Islet of Langerhans (tissue), 1 donor: ENCODE results near the gene B4GALT6.

Source experiments
- FAIRE-seq: peaks from one replicate; lab custom pipeline; 2011; peaks lifted over from hg19 to GRCh38; lab: Jason Lieb, UNC

B4GALT6 gene

GRCh38 chr18:31631526-31631925, 52.9 kb downstream of the B4GALT6 start:
- FAIRE-seq, result peak; percentile 58

- no peak for FAIRE-seq
These were observed 53.8 kb downstream of the B4GALT6 start for GRCh38 chr18:31630549-31630948.

GRCh38 chr18:31626409-31626808, 58.0 kb downstream of the B4GALT6 start:
- no peak for FAIRE-seq

- FAIRE-seq, result peak; percentile 68
These were observed 59.3 kb downstream of the B4GALT6 start for GRCh38 chr18:31624892-31625640.

- FAIRE-seq, result no peak
These were observed 65.1 kb downstream of the B4GALT6 start for GRCh38 chr18:31619291-31619690.

- FAIRE-seq, result no peak
These were observed 65.6 kb downstream of the B4GALT6 start for GRCh38 chr18:31618801-31619200.

GRCh38 chr18:31617031-31617717, 67.2 kb downstream of the B4GALT6 start:
- FAIRE-seq, result peak; percentile 91

GRCh38 chr18:31616586-31616985, 67.8 kb downstream of the B4GALT6 start:
- FAIRE-seq, result no peak

GRCh38 chr18:31614044-31614443, 70.3 kb downstream of the B4GALT6 start:
- no peak for FAIRE-seq

- FAIRE-seq, result no peak
These were observed 72.3 kb downstream of the B4GALT6 start for GRCh38 chr18:31612124-31612523.

- FAIRE-seq, result no peak
These were observed 72.9 kb downstream of the B4GALT6 start for GRCh38 chr18:31611511-31611910.

- FAIRE-seq, result no peak
These were observed 73.8 kb downstream of the B4GALT6 start for GRCh38 chr18:31610286-31611205.

- FAIRE-seq, result no peak
These were observed 74.5 kb downstream of the B4GALT6 start for GRCh38 chr18:31609886-31610285.

GRCh38 chr18:31607384-31607783, 77.0 kb downstream of the B4GALT6 start:
- FAIRE-seq, result no peak

GRCh38 chr18:31606265-31606664, 78.1 kb downstream of the B4GALT6 start:
- FAIRE-seq, result peak; percentile 53

- FAIRE-seq, result no peak
These were observed 81.1 kb downstream of the B4GALT6 start for GRCh38 chr18:31603315-31603714.

- no peak for FAIRE-seq
These were observed 86.2 kb downstream of the B4GALT6 start for GRCh38 chr18:31598021-31598805.

GRCh38 chr18:31596081-31596872, 88.1 kb downstream of the B4GALT6 start:
- peak; percentile 87 for FAIRE-seq

GRCh38 chr18:31595121-31595771, 89.1 kb downstream of the B4GALT6 start:
- FAIRE-seq, result no peak

- FAIRE-seq, result peak; percentile 68
These were observed 91.7 kb downstream of the B4GALT6 start for GRCh38 chr18:31592506-31593157.
